ENCODE results near the gene GSX1. TPM values are rescaled to one million over a fixed set of nuclear protein-coding genes. Genes with fewer than 3 reads are reported as not detected.

Gene GSX1
- total RNA-seq, 1 donor from 2014 or later: not detected

GRCh38 chr13:27782151-27782550 lies 10.1 kb upstream of the GSX1 start:
- no peak for DNase-seq (ENCODE audit: low spot score in 2 of 2, unreplicated experiment in 2 of 2)
- H3K9me3 Mint-ChIP-seq: no peaks in the 10 kb centered on the region
- peaks cover 93% of the 10 kb centered on the region for H3K27me3 Mint-ChIP-seq (ENCODE audit: low read depth)
- TF ChIP-seq CTCF (IDR thresholded peaks at IDR 0.05; ENCODE audit: unreplicated experiment): no peak
- no peaks in the 10 kb centered on the region for H3K4me1 Mint-ChIP-seq
- no peak overlapping the region for H3K4me3 Mint-ChIP-seq
- no peaks in the 10 kb centered on the region for H3K36me3 Mint-ChIP-seq
- H3K27ac Mint-ChIP-seq: no peak overlapping the region

GRCh38 chr13:27783111-27783510 lies 9.2 kb upstream of the GSX1 start:
- Mint-ChIP-seq H3K9me3 (no peaks in the 10 kb centered on the region), H3K36me3 (no peaks in the 10 kb centered on the region), H3K4me3 (no peak overlapping the region), H3K27ac (no peak overlapping the region), H3K27me3 (ENCODE audit: low read depth) (peaks cover 93% of the 10 kb centered on the region), H3K4me1 (no peaks in the 10 kb centered on the region)
- TF ChIP-seq CTCF (IDR thresholded peaks at IDR 0.05; ENCODE audit: unreplicated experiment): no peak
- no peak for DNase-seq (ENCODE audit: low spot score in 2 of 2, unreplicated experiment in 2 of 2)

- Mint-ChIP-seq H3K27me3 (ENCODE audit: low read depth) (peaks cover 91% of the 10 kb centered on the region), H3K9me3 (no peaks in the 10 kb centered on the region), H3K4me1 (no peaks in the 10 kb centered on the region), H3K4me3 (no peak overlapping the region), H3K36me3 (no peaks in the 10 kb centered on the region), H3K27ac (no peak overlapping the region)
- no peak for TF ChIP-seq CTCF (IDR thresholded peaks at IDR 0.05; ENCODE audit: unreplicated experiment)
- DNase-seq (ENCODE audit: low spot score in 2 of 2, unreplicated experiment in 2 of 2): no peak
These were observed 4.0 kb upstream of the GSX1 start for GRCh38 chr13:27788271-27788670.

GRCh38 chr13:27789153-27789494 lies 3.2 kb upstream of the GSX1 start:
- no peak for DNase-seq (ENCODE audit: low spot score in 2 of 2, unreplicated experiment in 2 of 2)
- H3K4me3 Mint-ChIP-seq: no peak overlapping the region
- H3K4me1 Mint-ChIP-seq: no peaks in the 10 kb centered on the region
- no peaks in the 10 kb centered on the region for H3K36me3 Mint-ChIP-seq
- TF ChIP-seq CTCF (IDR thresholded peaks at IDR 0.05; ENCODE audit: unreplicated experiment): no peak
- H3K27ac Mint-ChIP-seq: no peak overlapping the region
- peaks cover 91% of the 10 kb centered on the region for H3K27me3 Mint-ChIP-seq (ENCODE audit: low read depth)
- no peaks in the 10 kb centered on the region for H3K9me3 Mint-ChIP-seq

GRCh38 chr13:27789495-27790303 lies 2.6 kb upstream of the GSX1 start:
- H3K36me3 Mint-ChIP-seq: no peaks in the 10 kb centered on the region
- H3K4me1 Mint-ChIP-seq: no peaks in the 10 kb centered on the region
- TF ChIP-seq CTCF (IDR thresholded peaks at IDR 0.05; ENCODE audit: unreplicated experiment): no peak
- H3K9me3 Mint-ChIP-seq: no peaks in the 10 kb centered on the region
- H3K4me3 Mint-ChIP-seq: no peak overlapping the region
- no peak overlapping the region for H3K27ac Mint-ChIP-seq
- peaks cover 92% of the 10 kb centered on the region for H3K27me3 Mint-ChIP-seq (ENCODE audit: low read depth)
- DNase-seq (ENCODE audit: low spot score in 2 of 2, unreplicated experiment in 2 of 2): no peak

All from mesothelial cell of epicardium (in vitro differentiated cells).